ENCODE measurements around the gene CDK5RAP3. TPM values are rescaled to one million over a fixed set of nuclear protein-coding genes. Genes with fewer than 3 reads are reported as not detected.
A peak's percentile ranks its signal among the peaks of the same experiment; 100 is the strongest.

Gene CDK5RAP3
- total and polyA plus RNA-seq, 2 of the 13 experiments (the other 11 are each of a cell fraction or from before 2014, with no cell fraction given) = 128 to 154 TPM

GRCh38 chr17:47956791-47957590, 13.9 kb upstream of the CDK5RAP3 start (continued):
- TF ChIP-seq ZHX2 (IDR thresholded peaks at IDR 0.05; ENCODE audit: low read depth) (no peak), ZHX2 (CRISPR knock-in tag; IDR thresholded peaks at IDR 0.05; ENCODE audit: borderline replicate concordance) (no peak), ZNF180 (CRISPR knock-in tag; IDR thresholded peaks at IDR 0.05; ENCODE audit: borderline replicate concordance, low read depth) (no peak), SIN3B (IDR thresholded peaks at IDR 0.05; ENCODE audit: low read length) (no peak), PRDM15 (CRISPR knock-in tag; IDR thresholded peaks at IDR 0.05) (no peak), THAP11 (CRISPR knock-in tag; IDR thresholded peaks at IDR 0.05) (no peak), HHEX (CRISPR knock-in tag; IDR thresholded peaks at IDR 0.05) (no peak), MAFK (conservative IDR thresholded peaks at IDR 0.05 in 1 of 2, IDR thresholded peaks at IDR 0.05 in 1 of 2; ENCODE audit: low read length in 2 of 2) (no peak), NCOR1 (IDR thresholded peaks at IDR 0.05; ENCODE audit: borderline replicate concordance, low read length) (no peak), ZNF253 (CRISPR knock-in tag; IDR thresholded peaks at IDR 0.05; ENCODE audit: borderline replicate concordance) (no peak), FOXP1 (IDR thresholded peaks at IDR 0.05) (no peak), FOXP1 (CRISPR knock-in tag; IDR thresholded peaks at IDR 0.05) (no peak), ZSCAN20 (CRISPR knock-in tag; IDR thresholded peaks at IDR 0.05; ENCODE audit: borderline replicate concordance) (no peak), SOX6 (IDR thresholded peaks at IDR 0.05) (no peak), SOX6 (CRISPR knock-in tag; IDR thresholded peaks at IDR 0.05) (peak; percentile 28; the same call in 1 of the 2 replicates), HNRNPLL (IDR thresholded peaks at IDR 0.05; ENCODE audit: low read depth, low read length, poor library complexity, severe bottlenecking) (no peak), CBFB (CRISPR knock-in tag; IDR thresholded peaks at IDR 0.05) (no peak), HOXA5 (CRISPR knock-in tag; IDR thresholded peaks at IDR 0.05) (no peak), ZNF546 (CRISPR knock-in tag; conservative IDR thresholded peaks at IDR 0.05) (no peak), ZNF552 (CRISPR knock-in tag; IDR thresholded peaks at IDR 0.05; ENCODE audit: borderline replicate concordance) (no peak; the same call in 1 of the 2 replicates)
- TF ChIP-seq, protein P1, sequence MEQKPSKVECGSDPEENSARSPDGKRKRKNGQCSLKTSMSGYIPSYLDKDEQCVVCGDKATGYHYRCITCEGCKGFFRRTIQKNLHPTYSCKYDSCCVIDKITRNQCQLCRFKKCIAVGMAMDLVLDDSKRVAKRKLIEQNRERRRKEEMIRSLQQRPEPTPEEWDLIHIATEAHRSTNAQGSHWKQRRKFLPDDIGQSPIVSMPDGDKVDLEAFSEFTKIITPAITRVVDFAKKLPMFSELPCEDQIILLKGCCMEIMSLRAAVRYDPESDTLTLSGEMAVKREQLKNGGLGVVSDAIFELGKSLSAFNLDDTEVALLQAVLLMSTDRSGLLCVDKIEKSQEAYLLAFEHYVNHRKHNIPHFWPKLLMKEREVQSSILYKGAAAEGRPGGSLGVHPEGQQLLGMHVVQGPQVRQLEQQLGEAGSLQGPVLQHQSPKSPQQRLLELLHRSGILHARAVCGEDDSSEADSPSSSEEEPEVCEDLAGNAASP (CRISPR knock-in tag; IDR thresholded peaks at IDR 0.05; ENCODE audit: borderline replicate concordance) = no peak
